ENCODE results near the gene PCNX3. TPM values are rescaled to one million over a fixed set of nuclear protein-coding genes. Genes with fewer than 3 reads are reported as not detected.

Gene PCNX3
- polyA plus RNA-seq, 1 donor from 2014 or later: 7.8 TPM

DNA sequence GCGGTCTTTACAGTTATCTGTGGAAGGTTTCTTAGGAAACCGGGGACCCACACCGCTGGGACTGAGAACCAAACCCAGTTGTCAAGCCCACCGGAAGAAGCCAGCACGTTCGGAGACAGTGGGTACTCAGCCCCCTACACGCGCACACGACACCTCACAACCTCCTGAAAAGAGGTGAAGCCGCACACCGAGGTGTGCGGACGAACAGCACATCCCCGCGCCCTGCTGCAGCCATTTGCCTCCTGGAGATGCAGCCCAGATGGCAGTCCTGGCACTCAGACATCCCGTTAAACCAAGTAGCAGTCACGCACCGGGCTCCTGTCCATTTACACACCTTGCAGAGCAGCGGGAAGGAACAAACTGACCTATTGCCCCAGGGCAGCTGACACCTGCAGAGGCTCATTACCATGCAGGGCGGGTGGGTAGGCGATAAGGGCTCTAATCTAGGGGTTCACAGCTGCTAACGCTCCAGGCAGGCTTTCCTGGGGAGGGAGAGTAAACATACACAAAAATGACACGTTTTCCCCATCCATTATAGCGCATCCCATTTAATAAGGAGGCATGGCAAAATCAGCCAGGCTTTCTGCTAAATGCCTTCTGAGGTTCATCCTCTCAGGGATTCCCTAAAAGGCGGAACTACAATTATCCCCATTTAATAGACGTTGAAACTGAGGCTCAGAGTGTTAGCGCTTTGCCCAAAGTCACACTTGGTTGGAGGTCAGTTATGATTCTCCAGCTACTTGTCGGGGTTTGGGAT is 40.6 kb upstream of the PCNX3 start:
- no peaks in the 10 kb centered on the region for H3K9me3 ChIP-seq (ENCODE audit: low read length)
- H3K9me2 ChIP-seq (ENCODE audit: insufficient read depth, low read length): no peaks in the 10 kb centered on the region
- peaks cover 7% of the 10 kb centered on the region for H3K27me3 ChIP-seq (ENCODE audit: insufficient read depth, low read depth, low read length)
- peaks cover 40% of the 10 kb centered on the region for H3K79me2 ChIP-seq (replicated peaks; ENCODE audit: insufficient read depth, low read length)
- no peaks in the 10 kb centered on the region for H3K36me3 ChIP-seq (ENCODE audit: insufficient read depth, low read length)
- H3F3A ChIP-seq (ENCODE audit: insufficient read depth, low read length, poor library complexity, severe bottlenecking): no peaks in the 10 kb centered on the region
- peaks cover 15% of the 10 kb centered on the region for H4K20me1 ChIP-seq (ENCODE audit: insufficient read depth)
- H2AFZ ChIP-seq (ENCODE audit: low read depth, low read length): no peak overlapping the region
- peak overlapping the region; percentile 34 for H3K9ac ChIP-seq (ENCODE audit: low read length)
- no peak overlapping the region for H3K4me2 ChIP-seq (ENCODE audit: low read length)
- no peak overlapping the region for H3K27ac ChIP-seq (ENCODE audit: low read length)
- peak overlapping the region; percentile 82 for H3K4me3 ChIP-seq (ENCODE audit: low read length)
- no peak for TF ChIP-seq MXI1 (conservative IDR thresholded peaks at IDR 0.05; ENCODE audit: poor library complexity, severe bottlenecking)
- no peak for TF ChIP-seq TAF1 (IDR thresholded peaks at IDR 0.05; ENCODE audit: low read depth)
- TF ChIP-seq, protein P1, sequence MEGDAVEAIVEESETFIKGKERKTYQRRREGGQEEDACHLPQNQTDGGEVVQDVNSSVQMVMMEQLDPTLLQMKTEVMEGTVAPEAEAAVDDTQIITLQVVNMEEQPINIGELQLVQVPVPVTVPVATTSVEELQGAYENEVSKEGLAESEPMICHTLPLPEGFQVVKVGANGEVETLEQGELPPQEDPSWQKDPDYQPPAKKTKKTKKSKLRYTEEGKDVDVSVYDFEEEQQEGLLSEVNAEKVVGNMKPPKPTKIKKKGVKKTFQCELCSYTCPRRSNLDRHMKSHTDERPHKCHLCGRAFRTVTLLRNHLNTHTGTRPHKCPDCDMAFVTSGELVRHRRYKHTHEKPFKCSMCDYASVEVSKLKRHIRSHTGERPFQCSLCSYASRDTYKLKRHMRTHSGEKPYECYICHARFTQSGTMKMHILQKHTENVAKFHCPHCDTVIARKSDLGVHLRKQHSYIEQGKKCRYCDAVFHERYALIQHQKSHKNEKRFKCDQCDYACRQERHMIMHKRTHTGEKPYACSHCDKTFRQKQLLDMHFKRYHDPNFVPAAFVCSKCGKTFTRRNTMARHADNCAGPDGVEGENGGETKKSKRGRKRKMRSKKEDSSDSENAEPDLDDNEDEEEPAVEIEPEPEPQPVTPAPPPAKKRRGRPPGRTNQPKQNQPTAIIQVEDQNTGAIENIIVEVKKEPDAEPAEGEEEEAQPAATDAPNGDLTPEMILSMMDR (IDR thresholded peaks at IDR 0.05; ENCODE audit: poor library complexity, severe bottlenecking): no peak
- no peak for TF ChIP-seq RAD21 (conservative IDR thresholded peaks at IDR 0.05)
- no peak for TF ChIP-seq EZH2 (IDR thresholded peaks at IDR 0.05; ENCODE audit: borderline replicate concordance, insufficient read depth, low read length, poor library complexity, severe bottlenecking)
- no peak for TF ChIP-seq EP300 (conservative IDR thresholded peaks at IDR 0.05; ENCODE audit: poor library complexity, severe bottlenecking)
- TF ChIP-seq POLR2AphosphoS5 (IDR thresholded peaks at IDR 0.05): no peak
- TF ChIP-seq SMC3 (conservative IDR thresholded peaks at IDR 0.05; ENCODE audit: poor library complexity): no peak
- TF ChIP-seq, protein P2, sequence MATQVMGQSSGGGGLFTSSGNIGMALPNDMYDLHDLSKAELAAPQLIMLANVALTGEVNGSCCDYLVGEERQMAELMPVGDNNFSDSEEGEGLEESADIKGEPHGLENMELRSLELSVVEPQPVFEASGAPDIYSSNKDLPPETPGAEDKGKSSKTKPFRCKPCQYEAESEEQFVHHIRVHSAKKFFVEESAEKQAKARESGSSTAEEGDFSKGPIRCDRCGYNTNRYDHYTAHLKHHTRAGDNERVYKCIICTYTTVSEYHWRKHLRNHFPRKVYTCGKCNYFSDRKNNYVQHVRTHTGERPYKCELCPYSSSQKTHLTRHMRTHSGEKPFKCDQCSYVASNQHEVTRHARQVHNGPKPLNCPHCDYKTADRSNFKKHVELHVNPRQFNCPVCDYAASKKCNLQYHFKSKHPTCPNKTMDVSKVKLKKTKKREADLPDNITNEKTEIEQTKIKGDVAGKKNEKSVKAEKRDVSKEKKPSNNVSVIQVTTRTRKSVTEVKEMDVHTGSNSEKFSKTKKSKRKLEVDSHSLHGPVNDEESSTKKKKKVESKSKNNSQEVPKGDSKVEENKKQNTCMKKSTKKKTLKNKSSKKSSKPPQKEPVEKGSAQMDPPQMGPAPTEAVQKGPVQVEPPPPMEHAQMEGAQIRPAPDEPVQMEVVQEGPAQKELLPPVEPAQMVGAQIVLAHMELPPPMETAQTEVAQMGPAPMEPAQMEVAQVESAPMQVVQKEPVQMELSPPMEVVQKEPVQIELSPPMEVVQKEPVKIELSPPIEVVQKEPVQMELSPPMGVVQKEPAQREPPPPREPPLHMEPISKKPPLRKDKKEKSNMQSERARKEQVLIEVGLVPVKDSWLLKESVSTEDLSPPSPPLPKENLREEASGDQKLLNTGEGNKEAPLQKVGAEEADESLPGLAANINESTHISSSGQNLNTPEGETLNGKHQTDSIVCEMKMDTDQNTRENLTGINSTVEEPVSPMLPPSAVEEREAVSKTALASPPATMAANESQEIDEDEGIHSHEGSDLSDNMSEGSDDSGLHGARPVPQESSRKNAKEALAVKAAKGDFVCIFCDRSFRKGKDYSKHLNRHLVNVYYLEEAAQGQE (IDR thresholded peaks at IDR 0.05; ENCODE audit: borderline replicate concordance): no peak

DNA sequence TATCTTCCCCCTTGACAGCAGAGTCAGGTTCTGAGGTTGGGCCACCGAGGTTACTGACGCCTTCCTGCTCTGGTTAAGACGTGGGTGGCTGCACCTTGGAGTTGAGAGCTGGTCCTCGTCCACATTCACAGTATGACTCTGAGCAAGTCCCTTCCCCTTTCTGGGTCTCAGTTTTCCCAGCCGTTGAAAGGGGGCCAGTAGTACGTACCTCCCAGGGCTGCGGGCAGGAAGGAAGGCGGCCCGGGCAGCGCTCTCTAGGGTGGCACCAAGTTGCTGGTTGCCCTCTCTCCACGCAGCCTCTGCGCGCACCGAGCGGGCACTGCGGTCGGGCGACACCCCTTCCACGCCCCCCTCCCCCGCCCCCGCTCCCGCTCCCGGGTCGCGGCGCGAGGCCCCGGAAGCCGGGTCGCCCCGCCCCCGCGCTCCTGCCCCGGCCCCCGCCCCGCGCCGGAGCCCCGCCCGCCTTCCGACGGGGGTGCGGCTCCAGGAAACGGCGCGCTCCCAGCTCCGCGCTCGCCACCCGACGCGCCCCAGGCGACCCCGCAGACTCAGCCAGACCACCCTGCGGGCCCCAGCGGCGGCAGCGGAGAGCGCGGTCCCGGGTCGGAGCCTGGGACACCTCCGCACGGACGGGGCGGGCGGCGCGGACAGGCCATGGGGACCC is 39.9 kb upstream of the PCNX3 start, which contains the start of gene EHBP1L1:
EHBP1L1 (plus strand) TSS at position 486 of the 664 bp plus-strand sequence. CDS start 250 bp downstream, outside the sequence.
- TF ChIP-seq RAD21 (conservative IDR thresholded peaks at IDR 0.05): no peak
- TF ChIP-seq, protein P2 (IDR thresholded peaks at IDR 0.05; ENCODE audit: borderline replicate concordance): no peak
- TF ChIP-seq, protein P1 (IDR thresholded peaks at IDR 0.05; ENCODE audit: poor library complexity, severe bottlenecking): no peak
- no peak for TF ChIP-seq EZH2 (IDR thresholded peaks at IDR 0.05; ENCODE audit: borderline replicate concordance, insufficient read depth, low read length, poor library complexity, severe bottlenecking)
- no peak for TF ChIP-seq EP300 (conservative IDR thresholded peaks at IDR 0.05; ENCODE audit: poor library complexity, severe bottlenecking)
- TF ChIP-seq TAF1 (IDR thresholded peaks at IDR 0.05; ENCODE audit: low read depth): no peak
- Histone ChIP-seq H3K27ac (ENCODE audit: low read length) (no peak within 1 kb of the TSS), H3K9me3 (ENCODE audit: low read length) (no peaks in the 10 kb centered on the region), H3K27me3 (ENCODE audit: insufficient read depth, low read depth, low read length) (peaks cover 7% of the 10 kb centered on the region), H3K9ac (ENCODE audit: low read length) (peak within 1 kb of the TSS; percentile 34), H3K79me2 (replicated peaks; ENCODE audit: insufficient read depth, low read length) (peaks cover 37% of the 10 kb centered on the region), H2AFZ (ENCODE audit: low read depth, low read length) (no peak within 1 kb of the TSS), H4K20me1 (ENCODE audit: insufficient read depth) (peaks cover 15% of the 10 kb centered on the region), H3K36me3 (ENCODE audit: insufficient read depth, low read length) (no peaks in the 10 kb centered on the region), H3K4me2 (ENCODE audit: low read length) (no peak within 1 kb of the TSS), H3K4me3 (ENCODE audit: low read length) (peak within 1 kb of the TSS; percentile 82), H3K9me2 (ENCODE audit: insufficient read depth, low read length) (no peaks in the 10 kb centered on the region), H3F3A (ENCODE audit: insufficient read depth, low read length, poor library complexity, severe bottlenecking) (no peaks in the 10 kb centered on the region)
